ENCODE results near the gene PLPPR3.

Gene PLPPR3

GRCh38 chr19:772063-772462 is 49.7 kb downstream of the PLPPR3 start:
- Histone ChIP-seq H3K9ac (ENCODE audit: low read length) (no peak overlapping the region), H3K9me3 (ENCODE audit: insufficient read depth, low read length) (no peaks in the 10 kb centered on the region), H3K4me2 (ENCODE audit: low read depth, low read length, poor library complexity, severe bottlenecking) (no peak overlapping the region), H3F3A (ENCODE audit: insufficient read depth) (no peaks in the 10 kb centered on the region), H3K9me2 (replicated peaks; ENCODE audit: insufficient read depth, low read length) (no peaks in the 10 kb centered on the region), H3K36me3 (ENCODE audit: low read length) (no peaks in the 10 kb centered on the region), H3K27me3 (ENCODE audit: low read length) (no peaks in the 10 kb centered on the region), H3K79me2 (ENCODE audit: insufficient read depth, low read length) (no peaks in the 10 kb centered on the region), H2AFZ (ENCODE audit: low read depth, low read length, severe bottlenecking) (no peak overlapping the region), H3K4me3 (ENCODE audit: insufficient read depth, low read length, poor library complexity, severe bottlenecking) (no peak overlapping the region), H4K20me1 (ENCODE audit: low read depth, low read length) (no peaks in the 10 kb centered on the region), H3K27ac (ENCODE audit: low read depth, low read length) (no peak overlapping the region)
- no peak for TF ChIP-seq CTCF (IDR thresholded peaks at IDR 0.05; ENCODE audit: insufficient read depth, low read length, poor library complexity, severe bottlenecking)
- no peak for TF ChIP-seq EZH2phosphoT487 (conservative IDR thresholded peaks at IDR 0.05; ENCODE audit: low read length)

- no peaks in the 10 kb centered on the region for H3K9me2 ChIP-seq (replicated peaks; ENCODE audit: insufficient read depth, low read length)
- H3K27ac ChIP-seq (ENCODE audit: low read depth, low read length): no peak overlapping the region
- H2AFZ ChIP-seq (ENCODE audit: low read depth, low read length, severe bottlenecking): no peak overlapping the region
- no peaks in the 10 kb centered on the region for H3K27me3 ChIP-seq (ENCODE audit: low read length)
- H3F3A ChIP-seq (ENCODE audit: insufficient read depth): no peaks in the 10 kb centered on the region
- no peak overlapping the region for H3K9ac ChIP-seq (ENCODE audit: low read length)
- no peak overlapping the region for H3K4me2 ChIP-seq (ENCODE audit: low read depth, low read length, poor library complexity, severe bottlenecking)
- H3K4me3 ChIP-seq (ENCODE audit: insufficient read depth, low read length, poor library complexity, severe bottlenecking): no peak overlapping the region
- TF ChIP-seq EZH2phosphoT487 (conservative IDR thresholded peaks at IDR 0.05; ENCODE audit: low read length) (no peak), CTCF (IDR thresholded peaks at IDR 0.05; ENCODE audit: insufficient read depth, low read length, poor library complexity, severe bottlenecking) (no peak)
- no peaks in the 10 kb centered on the region for H3K36me3 ChIP-seq (ENCODE audit: low read length)
- H3K9me3 ChIP-seq (ENCODE audit: insufficient read depth, low read length): no peaks in the 10 kb centered on the region
- no peaks in the 10 kb centered on the region for H4K20me1 ChIP-seq (ENCODE audit: low read depth, low read length)
- H3K79me2 ChIP-seq (ENCODE audit: insufficient read depth, low read length): no peaks in the 10 kb centered on the region
Observed at GRCh38 chr19:771332-771785, 50.4 kb downstream of the PLPPR3 start.

- no peaks in the 10 kb centered on the region for H3K9me2 ChIP-seq (replicated peaks; ENCODE audit: insufficient read depth, low read length)
- no peaks in the 10 kb centered on the region for H3K79me2 ChIP-seq (ENCODE audit: insufficient read depth, low read length)
- no peak overlapping the region for H3K4me3 ChIP-seq (ENCODE audit: insufficient read depth, low read length, poor library complexity, severe bottlenecking)
- H4K20me1 ChIP-seq (ENCODE audit: low read depth, low read length): no peaks in the 10 kb centered on the region
- H3K4me2 ChIP-seq (ENCODE audit: low read depth, low read length, poor library complexity, severe bottlenecking): no peak overlapping the region
- no peak overlapping the region for H3K9ac ChIP-seq (ENCODE audit: low read length)
- no peak overlapping the region for H2AFZ ChIP-seq (ENCODE audit: low read depth, low read length, severe bottlenecking)
- H3K27ac ChIP-seq (ENCODE audit: low read depth, low read length): no peak overlapping the region
- H3K9me3 ChIP-seq (ENCODE audit: insufficient read depth, low read length): no peaks in the 10 kb centered on the region
- H3K27me3 ChIP-seq (ENCODE audit: low read length): no peaks in the 10 kb centered on the region
- H3F3A ChIP-seq (ENCODE audit: insufficient read depth): no peaks in the 10 kb centered on the region
- no peak for TF ChIP-seq EZH2phosphoT487 (conservative IDR thresholded peaks at IDR 0.05; ENCODE audit: low read length)
- no peak for TF ChIP-seq CTCF (IDR thresholded peaks at IDR 0.05; ENCODE audit: insufficient read depth, low read length, poor library complexity, severe bottlenecking)
- H3K36me3 ChIP-seq (ENCODE audit: low read length): no peaks in the 10 kb centered on the region
Observed at GRCh38 chr19:769616-770015, 52.1 kb downstream of the PLPPR3 start.

Data from SU-DHL-6 (cell line).